Measurements from ENCODE around the gene PCDHA4. TPM values are rescaled to one million over a fixed set of nuclear protein-coding genes. Genes with fewer than 3 reads are reported as not detected.

Gene PCDHA4
- under 0.01 and 0.17 TPM in 2 replicates for total RNA-seq

DNA sequence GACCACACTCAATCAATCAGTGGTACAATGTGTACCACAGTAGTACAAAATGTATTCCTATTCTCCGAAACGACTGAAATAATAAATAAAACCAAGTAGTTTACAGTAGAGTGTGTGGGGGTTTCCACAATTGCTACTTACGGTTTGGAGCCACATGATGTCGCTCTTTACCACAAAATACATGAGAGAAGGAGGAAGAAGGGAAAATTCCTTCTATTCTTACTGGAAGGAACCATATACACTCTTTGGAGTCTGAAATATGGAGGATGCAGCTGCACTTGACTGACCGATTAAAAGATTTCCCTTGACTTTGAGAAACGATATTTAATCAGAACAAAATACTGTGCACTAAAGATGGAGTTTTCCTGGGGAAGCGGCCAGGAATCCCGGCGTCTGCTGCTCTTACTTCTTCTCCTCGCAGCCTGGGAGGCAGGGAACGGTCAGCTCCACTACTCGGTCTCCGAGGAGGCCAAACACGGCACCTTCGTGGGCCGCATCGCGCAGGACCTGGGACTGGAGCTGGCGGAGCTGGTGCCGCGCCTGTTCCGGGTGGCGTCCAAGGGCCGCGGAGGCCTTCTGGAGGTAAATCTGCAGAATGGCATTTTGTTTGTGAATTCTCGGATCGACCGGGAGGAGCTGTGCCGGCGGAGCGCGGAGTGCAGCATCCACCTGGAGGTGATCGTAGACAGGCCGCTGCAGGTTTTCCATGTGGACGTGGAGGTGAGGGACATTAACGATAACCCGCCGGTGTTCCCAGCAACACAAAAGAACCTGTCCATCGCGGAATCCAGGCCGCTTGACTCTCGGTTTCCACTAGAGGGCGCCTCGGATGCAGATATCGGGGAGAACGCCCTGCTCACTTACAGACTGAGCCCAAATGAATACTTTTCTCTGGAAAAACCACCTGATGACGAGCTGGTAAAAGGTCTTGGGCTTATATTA, at the start of gene PCDHA4:
PCDHA4 (plus strand) TSS at position 235 of the 942 bp plus-strand sequence.

DNA sequence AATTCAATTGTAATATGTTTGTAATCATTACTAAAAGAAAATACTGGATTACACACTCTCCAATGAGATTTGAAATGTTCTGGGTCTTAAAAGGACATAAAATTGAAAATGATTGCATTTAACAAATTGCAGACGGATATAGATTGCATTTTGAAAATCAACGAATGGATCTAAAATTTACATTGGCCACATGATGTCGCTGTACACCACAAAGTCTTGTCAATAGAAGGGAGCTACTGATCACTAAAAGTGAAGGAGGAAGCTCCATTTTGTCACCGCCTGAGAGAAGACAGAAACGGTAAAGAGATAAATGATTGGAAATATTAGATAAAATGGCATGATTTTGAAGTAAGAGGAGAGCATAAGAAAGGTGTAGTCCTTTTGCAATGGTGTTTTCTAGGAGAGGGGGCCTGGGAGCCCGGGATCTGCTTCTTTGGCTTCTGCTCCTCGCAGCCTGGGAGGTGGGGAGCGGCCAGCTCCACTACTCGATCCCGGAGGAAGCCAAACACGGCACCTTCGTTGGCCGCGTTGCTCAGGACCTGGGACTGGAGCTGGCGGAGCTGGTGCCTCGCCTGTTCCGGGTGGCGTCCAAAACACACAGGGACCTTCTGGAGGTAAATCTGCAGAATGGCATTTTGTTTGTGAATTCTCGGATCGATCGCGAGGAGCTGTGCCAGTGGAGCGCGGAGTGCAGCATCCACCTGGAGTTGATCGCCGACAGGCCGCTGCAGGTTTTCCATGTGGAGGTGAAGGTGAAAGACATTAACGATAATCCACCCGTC, 20.8 kb upstream of the PCDHA4 start, which contains the start of gene PCDHA1:
PCDHA1 (plus strand) TSS at position 236 of the 782 bp plus-strand sequence.

DNA sequence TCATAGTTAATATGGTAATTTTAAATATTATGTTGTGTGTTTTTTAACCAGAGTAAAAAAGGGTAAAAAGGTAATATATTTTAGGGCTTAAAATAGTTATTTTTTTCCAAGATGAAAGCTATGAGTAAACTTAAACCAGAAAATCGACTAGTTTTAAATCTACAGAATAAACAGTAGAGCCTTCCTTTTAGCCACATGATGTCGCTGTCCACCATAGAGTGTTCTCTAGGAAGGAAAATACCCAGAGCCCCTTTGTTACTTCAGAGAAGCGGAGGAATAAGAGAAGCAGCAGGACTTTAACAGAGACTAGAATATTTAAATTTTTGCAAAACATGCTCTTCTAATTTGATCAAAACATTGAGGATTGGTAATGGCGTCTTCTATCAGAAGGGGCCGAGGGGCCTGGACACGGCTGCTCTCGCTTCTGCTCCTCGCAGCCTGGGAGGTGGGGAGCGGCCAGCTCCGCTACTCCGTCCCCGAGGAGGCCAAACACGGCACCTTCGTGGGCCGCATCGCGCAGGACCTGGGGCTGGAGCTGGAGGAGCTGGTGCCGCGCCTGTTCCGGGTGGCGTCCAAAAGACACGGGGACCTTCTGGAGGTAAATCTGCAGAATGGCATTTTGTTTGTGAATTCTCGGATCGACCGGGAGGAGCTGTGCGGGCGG, 12.1 kb upstream of the PCDHA4 start, which contains the start of gene PCDHA2:
PCDHA2 (plus strand) TSS at position 258 of the 664 bp plus-strand sequence.

DNA sequence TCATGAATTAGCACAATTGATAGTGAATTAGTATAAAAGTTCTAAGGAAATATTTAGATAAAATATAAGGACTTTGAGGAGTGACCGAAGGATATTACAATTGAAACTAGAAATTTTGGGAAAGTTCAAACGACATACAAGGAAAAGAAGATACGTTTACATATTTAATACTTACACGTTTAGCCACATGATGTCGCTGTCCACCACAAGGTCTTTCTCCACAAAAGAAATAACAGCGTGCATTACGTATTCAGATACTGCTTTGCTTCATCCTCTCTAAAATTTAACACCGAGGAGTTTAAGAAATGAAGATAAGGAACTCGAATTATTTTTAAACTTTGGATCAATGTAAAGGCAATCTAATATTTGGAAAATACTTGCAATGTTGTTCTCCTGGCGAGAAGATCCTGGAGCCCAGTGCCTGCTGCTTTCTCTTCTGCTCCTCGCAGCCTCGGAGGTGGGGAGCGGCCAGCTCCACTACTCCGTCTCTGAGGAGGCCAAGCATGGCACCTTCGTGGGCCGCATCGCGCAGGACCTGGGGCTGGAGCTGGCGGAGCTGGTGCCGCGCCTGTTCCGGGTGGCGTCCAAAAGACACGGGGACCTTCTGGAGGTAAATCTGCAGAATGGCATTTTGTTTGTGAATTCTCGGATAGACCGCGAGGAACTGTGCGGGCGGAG, 5.9 kb upstream of the PCDHA4 start, which contains the start of gene PCDHA3:
PCDHA3 (plus strand) TSS at position 242 of the 678 bp plus-strand sequence.

DNA sequence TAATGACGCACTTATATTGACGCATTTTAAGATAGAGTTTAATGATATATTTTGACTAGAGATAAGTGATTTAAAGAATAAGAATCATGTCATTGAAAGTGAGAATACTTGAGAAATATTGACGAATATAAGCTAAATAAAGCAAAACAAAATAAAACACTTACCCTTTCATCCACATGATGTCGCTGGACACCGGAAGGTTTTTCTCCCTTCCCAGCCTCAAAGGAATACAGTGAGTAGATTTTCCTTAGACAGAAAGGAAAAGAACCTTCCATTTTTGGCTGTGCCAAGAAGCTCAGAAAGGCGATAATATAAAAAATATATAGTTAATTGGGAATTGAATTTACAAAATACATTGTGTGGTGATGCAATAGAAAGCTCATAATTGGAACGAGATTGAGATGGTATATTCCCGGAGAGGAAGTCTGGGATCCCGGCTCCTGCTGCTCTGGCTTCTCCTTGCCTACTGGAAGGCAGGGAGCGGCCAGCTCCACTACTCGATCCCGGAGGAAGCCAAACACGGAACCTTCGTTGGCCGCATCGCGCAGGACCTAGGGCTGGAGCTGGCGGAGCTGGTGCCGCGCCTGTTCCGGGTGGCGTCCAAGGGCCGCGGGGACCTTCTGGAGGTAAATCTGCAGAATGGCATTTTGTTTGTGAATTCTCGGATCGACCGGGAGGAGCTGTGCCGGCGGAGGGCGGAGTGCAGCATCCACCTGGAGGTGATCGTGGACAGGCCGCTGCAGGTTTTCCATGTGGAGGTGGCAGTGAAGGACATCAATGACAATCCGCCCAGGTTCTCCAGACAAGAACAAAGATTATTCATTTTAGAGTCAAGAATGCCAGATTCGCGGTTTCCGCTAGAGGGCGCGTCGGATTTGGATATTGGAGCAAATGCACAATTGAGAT, 14.8 kb downstream of the PCDHA4 start, which contains the start of gene PCDHA5:
PCDHA5 (plus strand) TSS at position 239 of the 906 bp plus-strand sequence.

DNA sequence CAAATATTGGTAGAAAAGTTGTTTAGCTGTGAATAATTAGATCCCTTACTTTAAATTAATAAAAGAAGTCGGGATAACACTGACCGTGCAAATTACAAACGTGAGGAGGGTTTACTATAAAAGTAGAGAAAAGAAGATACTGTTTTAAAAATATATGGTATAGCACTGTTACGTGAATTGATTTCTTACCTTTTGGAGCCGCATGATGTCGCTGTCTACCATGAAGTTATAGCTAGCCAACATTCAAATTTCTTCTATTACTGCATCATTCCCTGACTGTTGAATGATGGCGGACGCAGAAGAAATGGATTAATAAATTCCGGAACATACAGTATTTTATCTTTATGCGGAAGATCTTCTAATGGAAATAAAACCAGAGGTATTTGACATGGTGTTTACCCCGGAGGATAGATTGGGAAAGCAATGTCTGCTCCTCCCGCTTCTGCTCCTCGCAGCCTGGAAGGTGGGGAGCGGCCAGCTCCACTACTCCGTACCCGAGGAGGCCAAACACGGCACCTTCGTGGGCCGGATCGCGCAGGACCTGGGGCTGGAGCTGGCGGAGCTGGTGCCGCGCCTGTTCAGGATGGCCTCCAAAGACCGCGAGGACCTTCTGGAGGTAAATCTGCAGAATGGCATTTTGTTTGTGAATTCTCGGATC, 21.0 kb downstream of the PCDHA4 start, which contains the start of gene PCDHA6:
PCDHA6 (plus strand) TSS at position 257 of the 658 bp plus-strand sequence; CDS start at position 389, 132 bp downstream.

DNA sequence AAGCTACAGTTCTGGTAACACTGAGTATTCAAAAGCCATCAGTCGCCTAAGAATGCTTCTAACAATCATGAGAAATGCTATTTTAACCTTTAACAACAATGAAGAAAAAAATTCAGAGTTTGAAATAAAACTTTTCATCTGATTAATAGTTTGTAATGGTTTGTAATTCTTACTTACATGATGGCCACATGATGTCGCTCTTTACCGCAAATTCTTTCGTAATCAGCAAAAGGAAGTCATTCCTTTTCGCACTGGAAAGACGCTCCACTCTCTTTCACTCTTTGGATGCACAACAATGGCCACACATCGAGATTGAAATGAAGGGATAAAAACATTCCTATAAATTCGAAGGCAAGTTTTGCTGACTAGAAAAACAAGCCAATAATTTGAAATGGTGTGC, 27.1 kb downstream of the PCDHA4 start, which contains the start of gene PCDHA7:
PCDHA7 (plus strand) TSS at position 277 of the 400 bp plus-strand sequence; CDS start at position 392, 115 bp downstream.

DNA sequence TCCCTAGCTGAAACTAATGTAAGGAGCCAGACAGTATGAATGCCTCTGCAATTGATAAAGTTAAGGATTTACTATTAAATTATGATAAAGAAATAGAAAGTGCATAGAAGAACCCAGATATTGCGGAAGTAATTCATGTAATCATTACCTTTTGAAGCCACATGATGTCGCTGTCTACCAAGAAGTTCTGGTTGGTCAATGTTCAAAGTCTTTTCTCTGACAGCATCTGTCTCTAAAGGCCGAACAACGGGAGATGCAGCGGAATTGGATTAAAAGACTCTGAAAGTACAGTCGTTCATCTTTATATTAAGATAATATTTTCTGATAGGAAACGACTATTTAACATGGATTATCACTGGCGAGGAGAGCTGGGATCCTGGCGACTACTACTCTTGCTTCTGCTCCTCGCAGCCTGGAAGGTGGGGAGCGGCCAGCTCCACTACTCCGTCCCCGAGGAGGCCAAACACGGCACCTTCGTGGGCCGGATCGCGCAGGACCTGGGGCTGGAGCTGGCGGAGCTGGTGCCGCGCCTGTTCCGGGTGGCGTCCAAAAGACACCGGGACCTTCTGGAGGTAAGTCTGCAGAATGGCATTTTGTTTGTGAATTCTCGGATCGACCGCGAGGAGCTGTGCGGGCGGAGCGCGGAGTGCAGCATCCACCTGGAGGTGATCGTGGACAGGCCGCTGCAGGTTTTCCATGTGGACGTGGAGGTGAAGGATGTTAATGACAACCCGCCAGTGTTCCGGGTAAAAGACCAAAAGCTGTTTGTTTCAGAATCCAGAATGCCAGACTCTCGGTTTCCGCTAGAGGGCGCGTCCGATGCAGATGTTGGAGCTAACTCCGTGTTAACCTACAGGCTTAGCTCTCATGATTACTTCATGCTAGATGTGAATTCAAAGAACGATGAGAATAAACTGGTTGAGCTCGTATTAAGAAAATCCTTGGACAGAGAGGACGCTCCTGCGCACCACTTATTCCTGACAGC, 34.4 kb downstream of the PCDHA4 start, which contains the start of gene PCDHA8:
PCDHA8 (plus strand) TSS at position 210 of the 985 bp plus-strand sequence; CDS start at position 345, 135 bp downstream.

DNA sequence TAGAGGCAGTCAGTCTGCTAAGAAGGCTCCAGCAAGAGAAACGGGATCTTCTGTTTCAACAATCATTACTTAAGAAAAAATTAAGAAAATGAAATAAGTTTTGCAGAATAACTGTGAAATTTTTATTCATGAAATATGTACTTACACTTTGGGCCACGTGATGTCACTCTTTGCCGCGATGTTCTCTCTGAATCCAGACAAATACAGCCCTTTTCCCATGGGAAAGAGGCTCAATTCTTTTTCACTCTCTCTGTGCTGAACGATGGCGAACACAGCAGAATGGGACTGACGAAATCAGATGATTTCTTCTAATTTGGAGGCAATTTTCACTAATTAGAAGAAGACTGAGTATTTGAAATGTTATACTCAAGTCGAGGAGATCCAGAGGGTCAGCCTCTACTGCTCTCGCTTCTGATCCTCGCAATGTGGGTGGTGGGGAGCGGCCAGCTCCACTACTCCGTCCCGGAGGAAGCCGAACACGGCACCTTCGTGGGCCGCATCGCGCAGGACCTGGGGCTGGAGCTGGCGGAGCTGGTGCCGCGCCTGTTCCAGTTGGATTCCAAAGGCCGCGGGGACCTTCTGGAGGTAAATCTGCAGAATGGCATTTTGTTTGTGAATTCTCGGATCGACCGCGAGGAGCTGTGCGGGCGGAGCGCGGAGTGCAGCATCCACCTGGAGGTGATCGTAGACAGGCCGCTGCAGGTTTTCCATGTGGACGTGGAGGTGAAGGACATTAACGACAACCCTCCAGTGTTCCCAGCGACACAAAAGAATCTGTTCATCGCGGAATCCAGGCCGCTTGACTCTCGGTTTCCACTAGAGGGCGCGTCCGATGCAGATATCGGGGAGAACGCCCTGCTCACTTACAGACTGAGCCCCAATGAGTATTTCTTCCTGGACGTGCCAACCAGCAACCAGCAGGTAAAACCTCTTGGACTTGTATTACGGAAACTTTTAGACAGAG, 41.6 kb downstream of the PCDHA4 start, which contains the start of gene PCDHA9:
PCDHA9 (plus strand) TSS at position 244 of the 964 bp plus-strand sequence; CDS start at position 358, 114 bp downstream.

DNA sequence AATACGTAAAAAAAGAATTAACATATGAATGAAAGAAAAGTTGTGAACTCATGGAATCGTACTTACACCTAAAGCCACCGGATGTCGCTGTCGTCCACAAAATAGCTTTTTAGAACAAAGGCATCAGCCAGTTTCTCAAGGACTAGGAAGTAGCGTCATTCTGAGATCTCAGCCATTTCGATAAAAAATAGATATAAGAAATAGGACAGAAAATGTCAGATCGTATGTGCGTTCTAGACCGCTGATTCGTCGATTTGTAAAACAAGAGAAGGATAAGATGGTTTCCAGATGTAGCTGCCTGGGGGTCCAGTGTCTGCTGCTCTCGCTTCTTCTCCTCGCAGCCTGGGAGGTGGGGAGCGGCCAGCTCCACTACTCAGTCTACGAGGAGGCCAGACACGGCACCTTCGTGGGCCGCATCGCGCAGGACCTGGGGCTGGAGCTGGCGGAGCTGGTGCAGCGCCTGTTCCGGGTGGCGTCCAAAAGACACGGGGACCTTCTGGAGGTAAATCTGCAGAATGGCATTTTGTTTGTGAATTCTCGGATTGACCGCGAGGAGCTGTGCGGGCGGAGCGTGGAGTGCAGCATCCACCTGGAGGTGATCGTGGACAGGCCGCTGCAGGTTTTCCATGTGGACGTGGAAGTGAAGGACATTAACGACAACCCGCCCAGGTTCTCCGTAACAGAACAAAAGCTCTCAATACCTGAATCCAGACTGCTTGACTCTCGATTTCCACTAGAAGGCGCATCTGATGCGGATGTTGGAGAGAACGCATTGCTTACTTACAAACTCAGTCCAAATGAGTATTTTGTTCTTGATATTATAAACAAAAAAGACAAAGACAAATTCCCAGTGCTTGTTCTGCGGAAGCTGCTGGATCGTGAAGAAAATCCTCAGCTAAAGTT, 49.2 kb downstream of the PCDHA4 start, which contains the start of gene PCDHA10:
PCDHA10 (plus strand) TSS at position 126 of the 903 bp plus-strand sequence; CDS start at position 278, 152 bp downstream.

Other genes with a start within 250 kb of the PCDHA4 start
- 15.0 and 16.5 TPM in 2 replicates for gene SRA1, start 249.6 kb upstream of the PCDHA4 start, total RNA-seq
- gene APBB3, start 242.5 kb upstream of the PCDHA4 start, total RNA-seq, result 5.1 and 6.2 TPM in 2 replicates
- 22.3 and 26.7 TPM in 2 replicates for gene SLC35A4, start 242.2 kb upstream of the PCDHA4 start, total RNA-seq
- 1.3 and 1.6 TPM in 2 replicates for gene CD14, start 173.9 kb upstream of the PCDHA4 start, total RNA-seq
- 9.8 and 11.7 TPM in 2 replicates for gene TMCO6, start 167.6 kb upstream of the PCDHA4 start, total RNA-seq
- gene NDUFA2, start 159.4 kb upstream of the PCDHA4 start, total RNA-seq, result 53.3 and 90.9 TPM in 2 replicates
- 64.8 and 75.5 TPM in 2 replicates for gene IK, start 159.2 kb upstream of the PCDHA4 start, total RNA-seq
- 25.9 and 28.6 TPM in 2 replicates for gene WDR55, start 142.2 kb upstream of the PCDHA4 start, total RNA-seq
- gene DND1, start 133.5 kb upstream of the PCDHA4 start, total RNA-seq, result under 0.01 and 0.09 TPM in 2 replicates
- gene HARS1, start 115.7 kb upstream of the PCDHA4 start, total RNA-seq, result 39.4 and 52.8 TPM in 2 replicates
- gene HARS2, start 115.6 kb upstream of the PCDHA4 start, total RNA-seq, result 22.0 and 26.9 TPM in 2 replicates
- 41.0 and 58.4 TPM in 2 replicates for gene ZMAT2, start 106.6 kb upstream of the PCDHA4 start, total RNA-seq
- under 0.01 and 0.09 TPM in 2 replicates for gene PCDHA1, start 20.9 kb upstream of the PCDHA4 start, total RNA-seq
- gene PCDHA2, start 12.2 kb upstream of the PCDHA4 start, total RNA-seq, result under 0.01 TPM in 1 of 2 replicates, not detected in the other
- 0.11 and 0.17 TPM in 2 replicates for gene PCDHA3, start 6.0 kb upstream of the PCDHA4 start, total RNA-seq
- gene PCDHA5, start 14.5 kb downstream of the PCDHA4 start, total RNA-seq, result under 0.01 TPM in 1 of 2 replicates, not detected in the other
- gene PCDHA6, start 20.9 kb downstream of the PCDHA4 start, total RNA-seq, result 0.09 and 0.11 TPM in 2 replicates
- 0.17 and 0.33 TPM in 2 replicates for gene PCDHA7, start 27.2 kb downstream of the PCDHA4 start, total RNA-seq
- under 0.01 and 0.09 TPM in 2 replicates for gene PCDHA8, start 34.1 kb downstream of the PCDHA4 start, total RNA-seq
- under 0.01 and 0.09 TPM in 2 replicates for gene PCDHA9, start 41.3 kb downstream of the PCDHA4 start, total RNA-seq
- under 0.01 and 0.09 TPM in 2 replicates for gene PCDHA10, start 48.8 kb downstream of the PCDHA4 start, total RNA-seq
- under 0.01 and 0.09 TPM in 2 replicates for gene PCDHA11, start 61.9 kb downstream of the PCDHA4 start, total RNA-seq
- gene PCDHA12, start 68.2 kb downstream of the PCDHA4 start, total RNA-seq, result under 0.01 TPM in 1 of 2 replicates, not detected in the other
- 0.09 TPM in 1 of 2 replicates, not detected in the other for gene PCDHA13, start 75.1 kb downstream of the PCDHA4 start, total RNA-seq
- 0.09 and 0.11 TPM in 2 replicates for gene PCDHAC1, start 119.2 kb downstream of the PCDHA4 start, total RNA-seq
- 0.11 and 0.17 TPM in 2 replicates for gene PCDHAC2, start 159.4 kb downstream of the PCDHA4 start, total RNA-seq
- not detected in 2 replicates for gene PCDHB1, start 244.3 kb downstream of the PCDHA4 start, total RNA-seq